GM12892 (cell line): ENCODE measurements around the gene DENND2A.
"Not testable (repeated sequence)": the region's sequence is repeated elsewhere in the genome, so short reads cannot be mapped to it uniquely, and the experiment has no call there.

Experiments used
- DNase-seq: peaks from one replicate; pipeline ENCODE4 v3.0.0; 2011; ENCODE audit not compliant: insufficient read length
- FAIRE-seq: peaks from 2 replicates; lab custom pipeline; 2011; peaks lifted over from hg19 to GRCh38; lab: Jason Lieb, UNC
- POLR2A ChIP-seq: IDR thresholded peaks from 2 replicates; pipeline ENCODE4 v1.6.1; 2011; ENCODE audit warnings: low read depth, low read length, control low read depth
- POLR2AphosphoS5 ChIP-seq: IDR thresholded peaks from 2 replicates; pipeline ENCODE4 v1.6.1; 2011; ENCODE audit warnings: low read depth, low read length, control low read depth
- TAF1 ChIP-seq: IDR thresholded peaks from 2 replicates; pipeline ENCODE4 v1.6.1; 2011; ENCODE audit warnings: low read depth, mild to moderate bottlenecking, control low read depth, low read length, borderline replicate concordance

The DENND2A gene

DNA sequence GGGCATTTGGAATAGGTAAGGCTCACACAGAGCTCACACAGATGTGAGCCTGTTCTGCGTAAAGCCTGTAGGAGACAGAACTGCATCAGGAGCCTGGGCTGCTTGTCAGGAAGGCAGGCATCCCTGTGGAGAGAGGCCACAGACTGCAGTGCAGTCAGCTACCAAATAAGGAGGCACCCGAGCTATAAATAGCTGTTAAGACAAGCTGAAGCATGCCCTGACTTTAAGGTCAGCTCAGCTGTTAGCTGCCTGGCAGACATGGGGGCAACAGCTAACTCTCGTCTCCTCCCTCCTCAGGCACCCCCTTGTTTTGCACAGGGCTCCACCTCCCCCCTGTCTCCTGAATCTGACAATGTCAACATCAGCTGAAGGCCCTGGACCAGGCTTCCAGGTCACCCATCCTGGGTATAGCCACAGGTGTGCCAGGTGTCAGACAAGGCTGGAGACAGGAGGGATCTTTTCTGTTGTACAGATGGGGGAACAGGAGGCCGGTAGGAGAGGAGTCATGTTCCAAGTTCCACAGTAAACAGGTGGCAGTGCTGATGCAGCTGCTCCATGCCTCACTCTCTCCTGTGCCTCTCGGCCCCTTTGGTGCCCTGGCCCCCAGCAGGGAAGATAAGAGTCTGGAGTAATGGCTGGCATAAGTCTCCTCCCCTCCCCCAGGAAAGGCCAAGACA lies 133.7 kb downstream of the DENND2A start:
- DNase-seq = no peak
- peak; percentile 46 for FAIRE-seq
- TF ChIP-seq TAF1 (no peak), POLR2AphosphoS5 (no peak), POLR2A (no peak)

DNA sequence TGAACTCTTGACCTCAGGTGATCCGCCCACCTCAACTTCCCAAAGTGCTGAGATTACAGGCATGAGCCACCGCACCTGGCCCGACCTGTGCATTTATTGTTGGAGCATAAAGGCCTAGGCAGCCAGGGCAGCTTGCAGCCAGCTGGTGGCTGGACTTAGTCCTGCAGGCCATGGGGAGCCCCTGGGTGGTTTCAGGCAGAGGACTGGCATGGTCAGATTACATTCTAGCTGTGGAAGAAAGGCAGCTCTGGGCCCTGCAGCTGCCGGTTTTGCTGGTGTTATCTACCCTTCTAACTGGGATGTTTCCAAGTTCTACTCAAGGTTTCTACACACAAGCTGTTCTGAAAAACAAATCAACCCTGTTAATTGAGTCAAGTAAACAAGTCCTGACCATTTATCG lies 138.6 kb downstream of the DENND2A start:
- no peak for TF ChIP-seq TAF1
- no peak for TF ChIP-seq POLR2A
- TF ChIP-seq POLR2AphosphoS5 = no peak
- FAIRE-seq (no peak), DNase-seq (no peak)

DNA sequence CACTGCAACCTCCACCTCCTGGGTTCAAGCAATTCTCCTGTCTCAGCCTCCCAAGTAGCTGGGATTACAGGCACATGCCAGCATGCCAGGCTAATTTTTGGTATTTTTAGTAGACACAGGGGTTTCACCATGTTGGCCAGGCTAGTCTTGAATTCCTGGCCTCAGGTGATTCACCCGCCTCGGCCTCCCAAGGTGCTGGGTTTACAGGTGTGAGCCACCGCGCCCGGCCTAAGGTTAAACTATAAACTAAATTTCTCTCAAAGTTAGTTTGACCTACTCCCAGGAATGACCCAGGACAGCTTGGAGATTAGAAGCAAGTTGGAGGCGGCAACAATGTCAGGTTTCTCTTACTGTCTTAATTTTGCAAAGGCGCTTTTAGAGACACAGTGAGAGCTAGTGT lies 142.8 kb downstream of the DENND2A start:
- not testable (repeated sequence) for DNase-seq, FAIRE-seq

DNA sequence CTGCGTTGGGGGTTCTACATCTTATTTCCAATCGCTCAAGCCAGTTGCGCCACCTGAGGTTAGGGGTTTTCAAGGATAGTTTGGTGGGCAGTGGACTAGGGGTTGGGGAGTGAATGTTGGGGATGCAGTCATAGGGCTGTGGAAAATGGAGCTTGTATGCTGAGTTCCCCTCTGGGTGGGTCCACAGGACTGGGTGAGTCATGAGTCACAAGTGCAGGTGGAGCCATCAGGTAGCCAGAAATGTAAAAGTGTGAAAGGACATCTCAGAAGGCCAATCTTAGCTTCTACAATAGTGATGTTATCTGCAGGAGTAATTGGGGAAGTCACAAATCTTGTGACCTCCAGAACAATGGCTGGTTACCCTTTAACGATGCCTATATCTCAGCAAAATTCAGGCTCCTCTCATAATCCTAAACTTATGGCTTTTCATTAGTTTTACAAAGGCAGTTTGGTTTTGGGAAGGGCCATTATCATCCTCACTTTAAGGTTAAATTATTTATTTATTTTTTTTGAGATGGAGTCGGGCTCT lies 143.3 kb downstream of the DENND2A start:
- DNase-seq (no peak), FAIRE-seq (no peak)
- TF ChIP-seq TAF1 (no peak), POLR2AphosphoS5 (no peak), POLR2A (no peak)

DNA sequence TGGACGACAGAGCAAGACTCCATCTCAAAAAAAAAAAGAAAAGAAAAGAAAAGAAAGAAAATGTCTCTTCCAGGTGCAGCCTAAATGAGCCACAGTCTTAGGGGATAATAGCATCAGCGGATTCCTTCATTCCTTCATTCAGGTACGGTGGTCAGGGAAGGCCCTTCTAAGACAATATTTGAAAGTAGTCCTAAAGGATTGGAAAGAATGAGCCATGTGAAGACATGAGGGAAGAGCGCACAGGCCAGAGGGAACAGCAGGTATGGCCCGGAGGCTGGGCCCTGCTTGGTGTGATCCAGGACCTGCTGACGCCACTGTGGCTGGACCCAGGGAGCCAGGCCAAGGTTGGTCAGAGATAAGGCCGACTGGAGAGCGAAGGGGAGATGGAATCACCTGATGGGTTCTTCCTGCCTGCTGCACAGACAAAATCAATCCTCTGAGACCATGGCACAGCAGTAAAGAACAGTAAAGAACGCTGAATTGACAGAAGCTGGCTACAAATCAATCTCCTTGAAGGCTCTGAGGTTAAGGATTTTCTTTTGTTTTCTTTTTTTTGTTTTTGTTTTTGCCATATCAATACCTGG lies 145.0 kb downstream of the DENND2A start:
- FAIRE-seq (no peak), DNase-seq (no peak)
- TF ChIP-seq POLR2A (no peak), POLR2AphosphoS5 (no peak), TAF1 (no peak)

DNA sequence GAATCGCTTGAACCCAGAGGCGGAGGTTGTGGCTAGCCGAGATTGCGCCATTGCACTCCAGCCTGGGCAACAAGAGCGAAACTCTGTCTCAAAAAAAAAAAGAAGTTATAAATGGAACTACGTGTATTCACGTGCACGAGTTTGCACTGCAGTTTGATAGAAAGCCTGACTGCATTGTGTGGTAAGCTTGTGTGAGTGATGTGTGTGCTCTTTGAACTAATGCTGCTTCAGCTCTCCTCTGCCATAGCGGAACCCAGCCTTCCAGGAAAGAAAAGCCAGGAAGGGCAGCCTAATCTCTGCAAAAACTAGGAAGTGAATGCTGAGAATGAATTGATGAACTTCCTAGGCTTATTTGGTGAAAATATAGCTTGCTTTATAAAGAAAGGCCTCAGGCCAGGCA lies 145.7 kb downstream of the DENND2A start:
- DNase-seq (no peak), FAIRE-seq (no peak)
- TF ChIP-seq POLR2AphosphoS5 (no peak), POLR2A (no peak), TAF1 (no peak)

DNA sequence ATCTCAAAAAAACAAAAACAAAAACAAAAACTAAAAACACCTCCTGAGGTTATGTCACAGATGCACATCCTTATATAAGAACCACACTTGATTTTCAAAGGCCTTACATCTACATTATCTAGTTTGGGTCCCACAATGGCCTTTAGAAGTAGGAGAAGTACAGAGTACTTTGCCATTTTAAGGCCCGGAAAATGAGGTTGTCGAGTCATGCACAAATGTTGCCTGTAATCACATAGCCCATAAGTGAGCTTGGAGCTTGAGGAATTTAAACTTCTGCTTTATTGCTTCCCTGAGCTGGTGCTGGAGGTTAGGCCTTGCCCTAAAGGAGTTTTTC lies 151.6 kb downstream of the DENND2A start:
- no peak for FAIRE-seq
- DNase-seq = no peak
- TF ChIP-seq POLR2AphosphoS5 (no peak), TAF1 (no peak), POLR2A (no peak)

DNA sequence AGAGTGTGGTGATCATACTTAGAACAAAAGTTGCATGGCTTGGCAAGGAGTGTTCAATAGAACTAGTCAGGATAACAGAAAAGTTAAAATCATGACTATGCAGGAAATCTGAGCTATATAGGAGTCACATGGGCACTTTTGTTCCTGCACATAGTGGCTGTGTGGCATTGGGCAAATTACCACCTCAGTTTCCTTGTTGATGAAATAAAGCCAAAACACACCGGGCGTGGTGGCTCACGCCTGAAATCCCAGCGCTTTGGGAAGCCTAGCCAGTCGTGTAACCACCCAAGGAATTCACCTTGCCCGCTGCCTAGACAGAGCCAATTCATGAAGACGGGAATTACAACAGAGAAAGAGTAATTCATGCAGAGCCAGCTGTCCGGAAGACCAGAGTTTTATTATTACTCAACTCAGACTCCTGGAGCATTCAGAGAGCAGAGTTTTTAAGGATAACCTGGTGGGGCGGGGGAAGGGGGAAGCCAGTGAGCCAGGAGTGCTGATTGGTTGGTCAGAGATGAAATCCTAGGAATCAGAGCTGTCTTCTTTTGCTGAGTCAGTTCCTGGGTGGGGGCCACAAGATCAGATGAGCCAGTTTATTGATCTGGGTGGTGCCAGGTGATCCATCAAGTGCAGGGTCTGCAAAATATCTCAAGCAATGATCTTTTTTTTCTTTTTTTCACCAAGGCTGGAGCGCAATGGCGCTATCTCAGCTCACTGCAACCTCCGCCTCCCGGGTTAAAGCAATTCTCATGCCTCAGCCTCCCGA lies 154.9 kb downstream of the DENND2A start:
- DNase-seq = no peak
- FAIRE-seq = no peak
- no peak for TF ChIP-seq TAF1

DNA sequence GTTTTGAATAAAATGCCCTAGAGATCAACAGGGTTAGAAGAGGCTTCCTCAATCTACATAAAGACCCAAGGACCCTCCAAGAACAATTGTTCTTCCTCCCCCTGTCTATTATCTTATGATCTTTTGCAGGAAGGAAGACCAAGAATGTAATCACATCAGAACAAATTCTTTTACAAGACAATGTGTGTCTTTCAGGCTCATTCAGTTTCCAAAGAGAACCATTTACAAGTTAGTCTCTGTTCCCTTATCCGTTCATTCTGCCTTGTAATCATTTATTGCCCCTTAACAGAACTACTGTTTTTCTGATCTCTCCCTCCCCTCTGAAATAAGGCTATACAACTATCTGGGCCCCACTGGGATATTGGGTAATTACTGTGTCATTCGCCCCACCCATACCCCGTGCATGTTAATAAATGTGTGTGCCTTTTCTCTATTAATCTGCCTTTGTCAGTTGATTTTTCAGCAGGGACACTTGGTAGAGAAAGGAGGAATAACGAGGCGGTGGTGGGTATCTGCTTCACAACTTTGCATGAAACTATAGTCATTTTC lies 155.6 kb downstream of the DENND2A start:
- no peak for DNase-seq
- TF ChIP-seq POLR2A = no peak
- no peak for TF ChIP-seq POLR2AphosphoS5
- no peak for TF ChIP-seq TAF1
- FAIRE-seq = no peak

DNA sequence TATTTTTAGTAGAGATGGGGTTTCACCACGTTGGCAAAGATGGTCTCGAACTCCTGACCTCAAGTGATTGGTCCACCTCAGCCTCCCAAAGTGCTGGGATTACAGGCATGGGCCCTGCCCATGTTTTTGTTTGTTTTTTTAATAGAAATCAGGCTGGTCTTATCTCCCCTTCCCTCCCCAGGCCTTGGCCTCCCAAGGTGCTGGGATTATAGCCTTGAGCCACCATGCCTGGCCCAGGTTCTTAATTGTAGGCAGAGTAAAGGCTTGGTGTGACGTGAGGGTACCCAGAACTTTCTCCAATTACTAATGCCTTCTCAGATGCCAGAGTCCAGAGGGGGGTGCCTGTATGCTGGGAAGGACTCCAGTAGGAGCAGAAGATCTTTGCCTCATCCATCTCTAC lies 156.1 kb downstream of the DENND2A start:
- TF ChIP-seq POLR2A (no peak), POLR2AphosphoS5 (no peak)
- FAIRE-seq = no peak
- DNase-seq = no peak

DNA sequence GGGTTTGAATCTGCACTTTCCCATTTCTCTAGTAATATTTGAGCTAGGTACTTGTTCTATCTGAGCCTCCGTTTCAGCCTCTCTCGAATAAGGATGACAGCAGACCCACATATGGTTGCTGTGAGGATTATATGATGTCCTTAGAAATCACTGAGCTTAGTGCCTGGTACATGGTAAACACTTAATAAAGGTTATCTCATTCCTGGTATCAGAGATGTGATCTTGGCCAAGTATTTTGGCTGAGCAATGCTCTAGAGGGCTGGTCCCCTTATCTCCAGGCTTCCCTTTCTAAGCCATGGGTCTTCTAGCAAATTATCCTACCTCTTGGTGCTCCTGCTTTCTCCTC lies 160.9 kb downstream of the DENND2A start:
- TF ChIP-seq TAF1 (no peak), POLR2A (no peak), POLR2AphosphoS5 (no peak)
- DNase-seq (no peak), FAIRE-seq (no peak)

DNA sequence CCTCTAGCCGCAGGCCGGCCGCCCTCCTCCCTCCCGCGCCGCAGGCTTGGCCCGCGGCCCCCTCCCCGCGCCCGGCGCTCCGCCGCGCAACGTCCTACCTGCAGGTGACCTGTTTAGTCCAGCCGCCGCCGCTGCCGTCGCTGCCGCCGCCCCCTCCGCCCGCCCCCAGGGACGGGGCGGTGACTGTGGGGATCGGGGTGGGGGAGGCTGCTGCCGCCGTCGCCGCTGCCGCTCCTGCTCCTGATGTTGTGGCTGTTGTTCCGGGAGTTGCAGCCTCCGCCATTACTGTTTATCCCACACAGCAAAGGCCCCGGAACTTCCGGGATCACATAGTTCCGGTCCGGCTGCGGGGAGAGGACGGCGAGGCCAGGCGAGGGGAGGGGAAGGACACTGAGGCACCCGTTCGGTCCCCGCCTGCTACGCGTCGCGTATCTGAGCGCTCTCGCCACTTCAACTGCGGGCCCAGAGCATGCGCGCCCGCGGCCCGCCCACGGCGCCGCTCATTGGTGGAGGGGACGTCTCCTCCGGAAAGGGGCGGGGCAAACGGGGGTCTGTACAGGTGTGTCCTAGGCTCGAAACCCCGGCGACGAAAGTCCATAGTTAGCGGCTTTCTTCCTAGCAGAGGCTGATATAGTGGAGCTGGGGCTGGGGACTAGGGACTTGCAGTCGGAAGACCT lies 161.4 kb downstream of the DENND2A start, which contains the start of gene MKRN1:
MKRN1 (minus strand) TSS at position 444 of the 677 bp plus-strand sequence; CDS start at position 283, 161 bp downstream.
- DNase-seq (peak; percentile 89), FAIRE-seq (peak; percentile 93)
- TF ChIP-seq POLR2AphosphoS5 (peak; percentile 49; the same call in 1 of the 2 replicates), POLR2A (peak; percentile 65; the same call in 1 of the 2 replicates), TAF1 (peak; percentile 59)
